K562 (cell line): ENCODE data around the gene CCNB1IP1. TPM values are rescaled to one million over a fixed set of nuclear protein-coding genes. Genes with fewer than 3 reads are reported as not detected.
A peak's percentile ranks its signal among the peaks of the same experiment; 100 is the strongest.

Experiments
- ATF7 ChIP-seq: fragments of 450-650 bp; IDR thresholded peaks from 2 replicates; pipeline ENCODE4 v1.7.1; 2014; ENCODE audit warnings: mild to moderate bottlenecking, moderate library complexity
- BRF2 ChIP-seq: IDR thresholded peaks from 3 replicates; pipeline ENCODE4 v1.6.1; 2011; ENCODE audit warnings: borderline replicate concordance, mild to moderate bottlenecking; ENCODE audit not compliant: insufficient read length, insufficient read depth
- CREBBP ChIP-seq: IDR thresholded peaks from one replicate; pipeline ENCODE4 v1.6.1; 2012; ENCODE audit warnings: low read depth, mild to moderate bottlenecking, control low read depth, inconsistent platforms, low read length
- NKRF ChIP-seq: fragments of 450-650 bp; IDR thresholded peaks from 2 replicates; pipeline ENCODE4 v1.6.1; 2016; ENCODE audit warnings: borderline replicate concordance
- PML ChIP-seq: IDR thresholded peaks from 2 replicates; pipeline ENCODE4 v1.6.1; 2012; ENCODE audit warnings: low read length, inconsistent platforms
- PPARD ChIP-seq: fragments of 250-450 bp; sonication (Bioruptor Pico); IDR thresholded peaks from 2 replicates; pipeline ENCODE4 v1.8.0; 2022; ENCODE audit warnings: inconsistent platforms, mild to moderate bottlenecking, moderate library complexity
- REST ChIP-seq, 2 experiments: fragments of 450-650 bp; formaldehyde crosslinking in 1 of 2; IDR thresholded peaks; 2 replicates each; pipeline versions ENCODE4 v1.4.0 to v1.6.1; 2014 to 2020; ENCODE audit warnings: mild to moderate bottlenecking in 2 of 2, borderline replicate concordance in 1 of 2, low read depth in 1 of 2
- SOX6 ChIP-seq: fragments of 450-650 bp; IDR thresholded peaks from 2 replicates; pipeline ENCODE4 v1.6.1; 2014; ENCODE audit warnings: mild to moderate bottlenecking
- SPI1 ChIP-seq: IDR thresholded peaks from 2 replicates; pipeline ENCODE4 v1.6.1; 2011; ENCODE audit warnings: low read depth, low read length, control low read depth, borderline replicate concordance
- TAF9B ChIP-seq: fragments of 450-650 bp; IDR thresholded peaks from 2 replicates; pipeline ENCODE4 v1.6.1; 2018; ENCODE audit warnings: mild to moderate bottlenecking; ENCODE audit not compliant: partially characterized antibody
- TFAM ChIP-seq: fragments of 250-450 bp; sonication (Bioruptor Pico); conservative IDR thresholded peaks from 2 replicates; pipeline ENCODE4 v1.5.0; 2021; ENCODE audit warnings: mild to moderate bottlenecking, moderate library complexity
- TRIM28 ChIP-seq: fragments of 450-650 bp; IDR thresholded peaks from 2 replicates; pipeline ENCODE4 v1.6.1; 2017
- UBTF ChIP-seq, 2 experiments: IDR thresholded peaks; 2 replicates each; pipeline ENCODE4 v1.6.1; 2012; ENCODE audit warnings: improper control_type of control experiment in 2 of 2, low read depth in 2 of 2, low read length in 2 of 2, borderline replicate concordance in 1 of 2
- polyA plus RNA-seq, 8 experiments: library from polyadenylated mRNA; depleted of rRNA in 4 of 8; stranded (reverse) in 5 of 8; unstranded in 3 of 8; fragments of >200 nt; fragmentation: Nextera tagmentation in 2 of 8; fragmentation: Illumina TruSeq in 1 of 8; extraction: Ambion mirVana in 2 of 8; extraction: Trizol in 1 of 8; gene quantifications; 2 replicates each; pipeline versions ENCODE4 v1.2.1 to v1.2.3, GENCODE V29; 2011 to 2014; ENCODE audit warnings: inconsistent platforms in 1 of 8, missing spikeins in 1 of 8
- total RNA-seq, 7 experiments: library from RNA; depleted of rRNA in 6 of 7; stranded (reverse); fragments of >200 nt in 6 of 7; fragmentation: Illumina TruSeq in 2 of 7; extraction: Trizol in 2 of 7; gene quantifications; 2 replicates each; pipeline versions ENCODE4 v1.2.1 to v1.2.3, GENCODE V29; 2011 to 2021; ENCODE audit warnings: low replicate concordance in 1 of 7

CCNB1IP1 gene
- total and polyA plus RNA-seq, 9 of the 15 experiments (the other 6 are each of a cell fraction or from before 2014, with no cell fraction given) = 51.8 to 152 (median 81.0) TPM

- TF ChIP-seq BRF2 (no peak), CREBBP (no peak), NKRF (peak; percentile 89; the same call in 1 of the 2 replicates), TRIM28 (0 out of 2 replicates have a peak, but pooled peaks have one; percentile 29), TAF9B (peak; percentile 40), REST (IDR thresholded peaks at IDR 0.05; ENCODE audit: borderline replicate concordance) (peak; percentile 40; the same call in 1 of the 2 replicates), REST (CRISPR knock-in tag; IDR thresholded peaks at IDR 0.05; ENCODE audit: low read depth) (no peak), UBTF (IDR thresholded peaks at IDR 0.05; ENCODE audit: borderline replicate concordance in 1 of 2, low read depth in 2 of 2, low read length in 2 of 2) (no peak), ATF7 (no peak), PPARD (CRISPR knock-in tag) (no peak), PML (no peak), SPI1 (no peak), TFAM (no peak), SOX6 (peak; percentile 38; the same call in 1 of the 2 replicates)
Observed at GRCh38 chr14:20305265-20306078, 27.6 kb downstream of the CCNB1IP1 start, which contains the start of gene TTC5 (continued).
